OCI-LY3 (cell line): ENCODE data around the gene NUDT6.
A peak's percentile ranks its signal among the peaks of the same experiment; 100 is the strongest.
"Not testable (repeated sequence)": the region's sequence is repeated elsewhere in the genome, so short reads cannot be mapped to it uniquely, and the experiment has no call there.

Experiments used
- H2AFZ ChIP-seq: fragments of 200-600, 300-600 bp; shearing (Covaris generic); 2 replicates; pipeline ENCODE4 v1.6.0; 2014; ENCODE audit warnings: antibody characterized with exemption, low read depth, low read length
- H3K27ac ChIP-seq: fragments of 200-600, 300-600 bp; sonication (generic); 2 replicates; pipeline ENCODE4 v1.5.1; 2014; ENCODE audit warnings: mild to moderate bottlenecking, low read length, moderate library complexity, mixed read lengths
- H3K27me3 ChIP-seq: fragments of 200-600, 300-600 bp; sonication (generic); 2 replicates; pipeline ENCODE4 v1.6.1; 2014; ENCODE audit warnings: low read depth, low read length, mixed read lengths
- H3K36me3 ChIP-seq: fragments of 200-600, 300-600 bp; sonication (generic); replicated peaks from 2 replicates; pipeline ENCODE3; 2014; ENCODE audit warnings: low read depth, low read length, mixed read lengths
- H3K4me1 ChIP-seq: fragments of 300-600, 200-600 bp; sonication (generic); 2 replicates; pipeline ENCODE4 v1.6.1; 2014; ENCODE audit warnings: low read length, mixed read lengths
- H3K4me2 ChIP-seq: fragments of 200-600, 300-600 bp; sonication (generic); 2 replicates; pipeline ENCODE4 v1.6.1; 2014; ENCODE audit warnings: low read length, mixed read lengths
- H3K4me3 ChIP-seq: fragments of 300-600, 200-600 bp; sonication (generic); 2 replicates; pipeline ENCODE4 v1.5.1; 2014; ENCODE audit warnings: antibody characterized with exemption, mild to moderate bottlenecking, low read length, moderate library complexity
- H3K79me2 ChIP-seq: fragments of 300-600, 200-600 bp; shearing (Covaris generic); 2 replicates; pipeline ENCODE4 v1.6.1; 2014; ENCODE audit warnings: mild to moderate bottlenecking, low read length, mixed read lengths
- H3K9ac ChIP-seq: fragments of 300-600, 200-600 bp; shearing (Covaris generic); 2 replicates; pipeline ENCODE4 v1.6.0; 2014; ENCODE audit warnings: mild to moderate bottlenecking, low read length, moderate library complexity
- H3K9me3 ChIP-seq: fragments of 200-600, 300-600 bp; shearing (Covaris generic); 2 replicates; pipeline ENCODE4 v1.6.1; 2014; ENCODE audit warnings: low read length, mixed read lengths; ENCODE audit not compliant: insufficient read depth
- H4K20me1 ChIP-seq: fragments of 200-600, 300-600 bp; sonication (generic); 2 replicates; pipeline ENCODE4 v1.6.1; 2016; ENCODE audit warnings: low read length, mixed read lengths; ENCODE audit not compliant: insufficient read depth
- EZH2phosphoT487 ChIP-seq: fragments of 200-600 bp; shearing (Covaris generic); IDR thresholded peaks from 2 replicates; pipeline ENCODE4 v1.6.1; 2018; ENCODE audit warnings: antibody characterized with exemption, mixed run types, low read depth
- TF ChIP-seq, protein P1 (sequence below): fragments of 200-600, 300-600 bp; sonication (generic); IDR thresholded peaks from 2 replicates; pipeline ENCODE4 v1.5.1; 2014; ENCODE audit warnings: antibody characterized with exemption, low read length, low read depth

Gene NUDT6

DNA sequence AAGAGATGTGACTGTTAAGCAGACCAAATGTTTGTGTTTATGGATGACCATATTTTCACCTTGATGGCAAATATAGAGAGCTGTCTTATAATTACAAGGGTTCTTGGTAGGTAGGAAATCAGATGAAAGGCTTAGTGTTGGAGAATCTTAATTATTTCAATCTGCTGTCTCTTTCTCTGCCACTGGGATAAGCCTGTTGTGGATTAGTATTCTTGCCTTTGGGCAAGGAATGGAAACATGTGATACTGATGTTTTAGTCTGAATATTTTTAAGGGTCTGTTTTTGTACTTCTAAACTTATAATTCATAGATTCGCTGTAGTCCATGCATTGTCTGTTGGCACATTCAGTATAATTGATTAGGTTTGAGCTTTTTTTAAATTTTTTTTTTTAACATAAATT lies 23.7 kb upstream of the NUDT6 start:
- H3K9me3 ChIP-seq = no peaks in the 10 kb centered on the region
- no peak overlapping the region for H2AFZ ChIP-seq
- no peaks in the 10 kb centered on the region for H4K20me1 ChIP-seq
- no peaks in the 10 kb centered on the region for H3K4me1 ChIP-seq
- no peak overlapping the region for H3K4me2 ChIP-seq
- H3K9ac ChIP-seq = no peak overlapping the region
- no peak overlapping the region for H3K27ac ChIP-seq
- TF ChIP-seq, protein P1, sequence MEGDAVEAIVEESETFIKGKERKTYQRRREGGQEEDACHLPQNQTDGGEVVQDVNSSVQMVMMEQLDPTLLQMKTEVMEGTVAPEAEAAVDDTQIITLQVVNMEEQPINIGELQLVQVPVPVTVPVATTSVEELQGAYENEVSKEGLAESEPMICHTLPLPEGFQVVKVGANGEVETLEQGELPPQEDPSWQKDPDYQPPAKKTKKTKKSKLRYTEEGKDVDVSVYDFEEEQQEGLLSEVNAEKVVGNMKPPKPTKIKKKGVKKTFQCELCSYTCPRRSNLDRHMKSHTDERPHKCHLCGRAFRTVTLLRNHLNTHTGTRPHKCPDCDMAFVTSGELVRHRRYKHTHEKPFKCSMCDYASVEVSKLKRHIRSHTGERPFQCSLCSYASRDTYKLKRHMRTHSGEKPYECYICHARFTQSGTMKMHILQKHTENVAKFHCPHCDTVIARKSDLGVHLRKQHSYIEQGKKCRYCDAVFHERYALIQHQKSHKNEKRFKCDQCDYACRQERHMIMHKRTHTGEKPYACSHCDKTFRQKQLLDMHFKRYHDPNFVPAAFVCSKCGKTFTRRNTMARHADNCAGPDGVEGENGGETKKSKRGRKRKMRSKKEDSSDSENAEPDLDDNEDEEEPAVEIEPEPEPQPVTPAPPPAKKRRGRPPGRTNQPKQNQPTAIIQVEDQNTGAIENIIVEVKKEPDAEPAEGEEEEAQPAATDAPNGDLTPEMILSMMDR = no peak
- no peak for TF ChIP-seq EZH2phosphoT487
- H3K27me3 ChIP-seq = no peaks in the 10 kb centered on the region
- H3K36me3 ChIP-seq = peaks cover 16% of the 10 kb centered on the region
- no peaks in the 10 kb centered on the region for H3K79me2 ChIP-seq
- H3K4me3 ChIP-seq = no peak overlapping the region

DNA sequence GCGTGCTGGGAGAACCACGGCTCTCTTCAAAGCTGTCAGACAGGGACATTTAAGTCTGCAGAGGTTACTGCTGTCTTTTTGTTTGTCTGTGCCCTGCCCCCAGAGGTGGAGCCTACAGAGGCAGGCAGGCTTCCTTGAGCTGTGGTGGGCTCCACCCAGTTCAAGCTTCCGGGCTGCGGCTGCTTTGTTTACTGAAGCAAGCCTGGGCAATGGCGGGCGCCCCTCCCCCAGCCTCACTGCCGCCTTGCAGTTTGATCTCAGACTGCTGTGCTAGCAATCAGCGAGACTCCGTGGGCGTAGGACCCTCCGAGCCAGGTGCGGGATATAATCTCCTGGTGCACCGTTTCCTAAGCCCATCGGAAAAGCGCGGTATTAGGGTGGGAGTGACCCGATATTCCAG lies 22.7 kb upstream of the NUDT6 start:
- not testable (repeated sequence) for H3K9ac ChIP-seq, H3K27me3 ChIP-seq, H3K4me3 ChIP-seq, H3K79me2 ChIP-seq, H3K4me2 ChIP-seq, H3K27ac ChIP-seq, H3K4me1 ChIP-seq, H2AFZ ChIP-seq, H3K9me3 ChIP-seq, H4K20me1 ChIP-seq
- peaks cover 10% of the 10 kb centered on the region for H3K36me3 ChIP-seq

DNA sequence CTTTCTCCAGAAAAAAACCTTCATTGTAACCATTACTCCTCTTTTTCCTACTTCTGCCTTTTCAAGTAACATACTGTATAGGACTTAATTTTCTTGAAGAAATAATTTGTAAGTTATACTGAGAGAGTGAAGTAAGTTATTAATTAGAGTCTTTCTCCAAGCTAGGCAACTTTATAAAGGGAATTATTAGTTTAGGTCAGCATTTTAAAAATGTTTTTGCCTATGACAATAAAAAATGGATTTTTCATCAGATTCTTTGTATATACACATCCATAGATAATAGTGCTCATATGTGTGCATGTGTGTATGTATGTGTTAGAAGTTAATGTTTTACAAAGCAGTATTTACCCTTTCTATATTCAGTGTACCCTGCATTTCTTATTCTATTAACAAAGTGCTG lies 10.4 kb upstream of the NUDT6 start:
- Histone ChIP-seq H3K36me3 (peaks cover 16% of the 10 kb centered on the region), H3K9me3 (no peaks in the 10 kb centered on the region), H3K4me3 (no peak overlapping the region), H3K9ac (no peak overlapping the region), H2AFZ (no peak overlapping the region), H3K4me2 (no peak overlapping the region), H3K4me1 (no peaks in the 10 kb centered on the region), H3K27me3 (no peaks in the 10 kb centered on the region), H3K79me2 (no peaks in the 10 kb centered on the region), H4K20me1 (no peaks in the 10 kb centered on the region), H3K27ac (no peak overlapping the region)
- no peak for TF ChIP-seq EZH2phosphoT487
- TF ChIP-seq, protein P1 = no peak

DNA sequence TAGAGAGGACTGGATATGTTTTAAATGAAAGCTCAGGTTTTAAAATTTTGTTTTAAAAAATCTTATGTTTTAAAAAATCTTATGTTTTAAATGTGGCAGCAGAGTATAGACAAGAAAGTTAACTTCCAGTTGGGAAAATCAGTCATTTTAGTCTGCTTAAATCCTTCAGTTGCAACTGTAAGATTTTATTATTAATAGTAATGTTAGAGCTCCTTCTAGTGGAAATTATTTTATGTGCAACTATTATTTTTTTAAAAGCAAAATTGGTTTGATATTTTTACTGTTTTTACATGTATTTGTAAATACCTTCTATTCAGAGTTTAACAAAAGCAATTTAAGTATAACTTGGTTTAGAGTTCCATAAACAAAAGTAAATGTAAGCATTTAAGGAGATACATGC lies 8.5 kb upstream of the NUDT6 start:
- Histone ChIP-seq H3K27me3 (no peaks in the 10 kb centered on the region), H3K36me3 (peaks cover 10% of the 10 kb centered on the region), H2AFZ (no peak overlapping the region), H3K79me2 (peaks cover 9% of the 10 kb centered on the region), H3K4me3 (no peak overlapping the region), H3K9ac (no peak overlapping the region), H3K27ac (no peak overlapping the region), H3K9me3 (no peaks in the 10 kb centered on the region), H3K4me1 (no peaks in the 10 kb centered on the region), H3K4me2 (no peak overlapping the region), H4K20me1 (no peaks in the 10 kb centered on the region)
- no peak for TF ChIP-seq EZH2phosphoT487
- TF ChIP-seq, protein P1 = peak; percentile 56

DNA sequence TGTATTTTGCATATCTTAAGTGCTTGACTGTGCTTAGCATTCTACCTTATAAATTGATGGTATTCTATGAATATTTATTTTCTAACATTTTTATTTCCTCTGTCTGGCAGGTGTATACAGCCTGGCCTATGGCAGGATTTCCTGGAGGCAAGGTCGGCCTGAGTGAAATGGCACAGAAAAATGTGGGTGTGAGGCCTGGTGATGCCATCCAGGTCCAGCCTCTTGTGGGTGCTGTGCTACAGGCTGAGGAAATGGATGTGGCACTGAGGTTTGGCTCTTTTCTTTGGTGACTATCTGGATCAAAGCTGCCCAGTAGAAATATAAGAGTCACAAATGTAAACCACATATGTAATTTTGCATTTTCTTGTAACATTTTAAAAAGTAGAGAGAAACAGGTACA lies 6.5 kb upstream of the NUDT6 start:
- Histone ChIP-seq H3K36me3 (peaks cover 6% of the 10 kb centered on the region), H3K4me1 (peaks cover 6% of the 10 kb centered on the region)
- TF ChIP-seq, protein P1 = no peak
- TF ChIP-seq EZH2phosphoT487 = no peak

More for the DNA sequence above, 6.5 kb upstream of the NUDT6 start:
- Histone ChIP-seq H3K79me2 (peaks cover 26% of the 10 kb centered on the region), H3K4me2 (no peak overlapping the region), H3K9ac (no peak overlapping the region), H2AFZ (no peak overlapping the region), H3K4me3 (no peak overlapping the region), H3K27me3 (no peaks in the 10 kb centered on the region), H3K27ac (no peak overlapping the region), H4K20me1 (no peaks in the 10 kb centered on the region), H3K9me3 (no peaks in the 10 kb centered on the region)
